ENCODE data around the gene FHOD3. TPM values are rescaled to one million over a fixed set of nuclear protein-coding genes. Genes with fewer than 3 reads are reported as not detected.

FHOD3 gene
- total and polyA plus RNA-seq, 11 donors, result 109 to 532 (median 262) TPM

GRCh38 chr18:36450264-36450663, 152.8 kb downstream of the FHOD3 start:
- TF ChIP-seq CTCF (IDR thresholded peaks at IDR 0.05), result no peak
- TF ChIP-seq POLR2A (IDR thresholded peaks at IDR 0.05), result no peak
- 66 to 69% (median 68%) methylated on average over 6 of the region's 6 CpGs for WGBS, 4 donors

GRCh38 chr18:36451454-36452251, 154.1 kb downstream of the FHOD3 start:
- H3K4me1 ChIP-seq, result peaks cover 0 to 88% (median 25%) of the 10 kb centered on the region in 12 donors
- no peak overlapping the region for H3K4me3 ChIP-seq
- H3K9me3 ChIP-seq, result no peaks in the 10 kb centered on the region
- H3K27ac ChIP-seq, result peak overlapping the region in 7 of 12 donors; percentile 9 to 60 (median 33)
- TF ChIP-seq POLR2A (IDR thresholded peaks at IDR 0.05), result no peak
- no peak for TF ChIP-seq CTCF (IDR thresholded peaks at IDR 0.05)
- H3K27me3 ChIP-seq, result no peaks in the 10 kb centered on the region
- ATAC-seq (peak in 3 of 4 donors; percentile 14 to 40 (median 35)), DNase-seq (no peak)
- WGBS, 4 donors, result 73 to 79% (median 76%) methylated on average over 15 of the region's 15 CpGs
- no peaks in the 10 kb centered on the region for H3K36me3 ChIP-seq
- intact Hi-C loops (cut with DNase I), result no loop called here

More at GRCh38 chr18:36450264-36450663, 152.8 kb downstream of the FHOD3 start:
- Histone ChIP-seq H3K36me3 (no peaks in the 10 kb centered on the region), H3K27ac (peak overlapping the region in 3 of 12 donors; percentile 1 to 60 (median 19)), H3K4me1 (peaks cover 0 to 92% (median 32%) of the 10 kb centered on the region in 12 donors), H3K27me3 (no peaks in the 10 kb centered on the region), H3K9me3 (no peaks in the 10 kb centered on the region), H3K4me3 (no peak overlapping the region)
- intact Hi-C loops (cut with DNase I), result no loop called here
- DNase-seq, result no peak
- no peak for ATAC-seq

GRCh38 chr18:36454245-36454644, 156.7 kb downstream of the FHOD3 start:
- H3K4me3 ChIP-seq, result no peak overlapping the region
- ATAC-seq, result no peak
- DNase-seq, result no peak
- H3K27me3 ChIP-seq, result no peaks in the 10 kb centered on the region
- no peak overlapping the region for H3K27ac ChIP-seq
- 95 to 98% (median 97%) methylated on average over 2 of the region's 2 CpGs for WGBS, 4 donors
- no peaks in the 10 kb centered on the region for H3K9me3 ChIP-seq
- no peak for TF ChIP-seq POLR2A (IDR thresholded peaks at IDR 0.05)
- TF ChIP-seq CTCF (IDR thresholded peaks at IDR 0.05), result no peak
- intact Hi-C loops (cut with DNase I), result no loop called here
- no peaks in the 10 kb centered on the region for H3K36me3 ChIP-seq
- H3K4me1 ChIP-seq, result peaks cover 0 to 81% (median 23%) of the 10 kb centered on the region in 12 donors

GRCh38 chr18:36454848-36455458, 157.4 kb downstream of the FHOD3 start:
- H3K4me3 ChIP-seq, result no peak overlapping the region
- H3K4me1 ChIP-seq, result peaks cover 0 to 74% (median 22%) of the 10 kb centered on the region in 12 donors
- no peak for ATAC-seq
- H3K27ac ChIP-seq, result peak overlapping the region in 3 of 12 donors; percentile 5 to 22 (median 7)
- no peaks in the 10 kb centered on the region for H3K36me3 ChIP-seq
- H3K9me3 ChIP-seq, result no peaks in the 10 kb centered on the region
- intact Hi-C loops (cut with DNase I), result loop anchor here in 1 of 10 donors (5.0 kb wide), 1 partner anchor 33 kb away; no protein-coding TSS in a partner anchor
- WGBS, 4 donors, result 47 to 56% (median 53%) methylated on average over 4 of the region's 4 CpGs
- no peaks in the 10 kb centered on the region for H3K27me3 ChIP-seq
- TF ChIP-seq POLR2A (IDR thresholded peaks at IDR 0.05) (no peak), CTCF (IDR thresholded peaks at IDR 0.05) (no peak)
- no peak for DNase-seq
